ENCODE data around the gene GXYLT1. TPM values are rescaled to one million over a fixed set of nuclear protein-coding genes. Genes with fewer than 3 reads are reported as not detected.

The GXYLT1 gene
- total RNA-seq, 1 donor from 2014 or later: 12.3 TPM

DNA sequence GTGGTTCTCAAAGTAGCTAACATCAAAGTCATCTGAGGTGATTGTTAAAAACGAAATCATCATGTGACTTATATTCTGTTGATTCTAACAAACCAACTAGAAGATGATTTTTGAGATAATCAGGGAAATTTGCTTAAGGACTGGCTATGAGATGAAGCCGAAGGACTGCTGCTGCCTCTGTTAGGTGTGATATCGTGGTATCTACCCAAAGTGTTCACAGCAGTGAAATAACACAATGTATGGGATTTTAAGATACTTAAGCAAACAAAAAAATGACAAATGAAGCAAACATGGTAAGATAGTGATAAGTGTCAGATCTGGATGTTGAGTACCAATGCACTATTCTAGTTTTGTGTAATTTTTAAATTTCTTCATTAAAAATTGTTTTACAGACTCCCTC, 59.1 kb downstream of the GXYLT1 start:
- H3K4me3 ChIP-seq: no peak overlapping the region
- intact Hi-C loops (cut with DNase I): no loop called here
- H3K4me1 ChIP-seq: no peaks in the 10 kb centered on the region
- no peaks in the 10 kb centered on the region for H3K27me3 ChIP-seq
- TF ChIP-seq, protein P1, sequence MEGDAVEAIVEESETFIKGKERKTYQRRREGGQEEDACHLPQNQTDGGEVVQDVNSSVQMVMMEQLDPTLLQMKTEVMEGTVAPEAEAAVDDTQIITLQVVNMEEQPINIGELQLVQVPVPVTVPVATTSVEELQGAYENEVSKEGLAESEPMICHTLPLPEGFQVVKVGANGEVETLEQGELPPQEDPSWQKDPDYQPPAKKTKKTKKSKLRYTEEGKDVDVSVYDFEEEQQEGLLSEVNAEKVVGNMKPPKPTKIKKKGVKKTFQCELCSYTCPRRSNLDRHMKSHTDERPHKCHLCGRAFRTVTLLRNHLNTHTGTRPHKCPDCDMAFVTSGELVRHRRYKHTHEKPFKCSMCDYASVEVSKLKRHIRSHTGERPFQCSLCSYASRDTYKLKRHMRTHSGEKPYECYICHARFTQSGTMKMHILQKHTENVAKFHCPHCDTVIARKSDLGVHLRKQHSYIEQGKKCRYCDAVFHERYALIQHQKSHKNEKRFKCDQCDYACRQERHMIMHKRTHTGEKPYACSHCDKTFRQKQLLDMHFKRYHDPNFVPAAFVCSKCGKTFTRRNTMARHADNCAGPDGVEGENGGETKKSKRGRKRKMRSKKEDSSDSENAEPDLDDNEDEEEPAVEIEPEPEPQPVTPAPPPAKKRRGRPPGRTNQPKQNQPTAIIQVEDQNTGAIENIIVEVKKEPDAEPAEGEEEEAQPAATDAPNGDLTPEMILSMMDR (IDR thresholded peaks at IDR 0.05): no peak
- H3K27ac ChIP-seq: no peak overlapping the region
- H3K9me3 ChIP-seq: no peaks in the 10 kb centered on the region
- DNase-seq (ENCODE audit: low spot score in 2 of 2): no peak
- H3K36me3 ChIP-seq: no peaks in the 10 kb centered on the region

DNA sequence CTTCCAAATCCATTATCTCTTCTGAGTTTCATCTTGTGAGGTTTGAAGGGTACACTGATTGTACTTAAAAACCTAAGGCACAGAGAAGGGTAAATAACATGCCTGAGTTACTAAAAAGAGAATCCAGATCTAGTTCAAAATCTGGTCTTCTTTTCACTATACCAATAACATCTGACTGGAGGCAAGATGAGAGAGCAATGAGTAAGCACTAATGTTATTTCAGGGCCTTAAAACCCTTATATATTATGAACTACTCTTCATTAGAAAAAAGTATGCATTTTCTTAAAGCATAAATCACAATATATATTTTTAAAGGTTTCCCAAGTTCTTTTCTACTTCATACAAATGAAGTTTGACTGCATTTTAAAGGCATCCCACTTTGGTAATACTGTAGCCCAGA, 60.2 kb downstream of the GXYLT1 start:
- Histone ChIP-seq H3K4me3 (no peak overlapping the region), H3K36me3 (no peaks in the 10 kb centered on the region), H3K27ac (no peak overlapping the region), H3K27me3 (no peaks in the 10 kb centered on the region), H3K4me1 (no peaks in the 10 kb centered on the region), H3K9me3 (no peaks in the 10 kb centered on the region)
- TF ChIP-seq, protein P1 (IDR thresholded peaks at IDR 0.05): no peak
- no peak for DNase-seq (ENCODE audit: low spot score in 2 of 2)
- intact Hi-C loops (cut with DNase I): no loop called here

DNA sequence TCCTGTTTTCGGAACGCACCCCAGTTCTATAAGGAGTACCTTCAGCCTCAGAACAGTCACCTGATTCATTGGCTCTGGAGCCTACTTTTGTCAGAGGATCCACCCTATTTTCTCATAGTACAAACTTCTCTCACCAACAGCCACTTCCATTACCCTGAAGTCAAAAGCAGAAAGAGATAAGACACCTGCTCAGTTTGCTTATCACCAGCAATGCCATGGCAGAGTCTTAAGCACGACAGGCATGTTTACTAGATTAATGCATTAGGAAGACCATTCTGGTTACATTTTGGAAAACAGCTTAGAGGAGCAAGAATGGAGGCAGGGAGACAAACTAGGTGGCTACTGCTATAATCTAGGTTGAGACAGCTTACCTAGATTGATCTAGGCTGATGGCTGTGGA, 67.7 kb downstream of the GXYLT1 start:
- Histone ChIP-seq H3K36me3 (no peaks in the 10 kb centered on the region), H3K4me1 (no peaks in the 10 kb centered on the region), H3K4me3 (no peak overlapping the region), H3K9me3 (no peaks in the 10 kb centered on the region), H3K27me3 (no peaks in the 10 kb centered on the region), H3K27ac (no peak overlapping the region)
- intact Hi-C loops (cut with DNase I): no loop called here
- no peak for DNase-seq (ENCODE audit: low spot score in 2 of 2)
- TF ChIP-seq, protein P1 (IDR thresholded peaks at IDR 0.05): no peak

DNA sequence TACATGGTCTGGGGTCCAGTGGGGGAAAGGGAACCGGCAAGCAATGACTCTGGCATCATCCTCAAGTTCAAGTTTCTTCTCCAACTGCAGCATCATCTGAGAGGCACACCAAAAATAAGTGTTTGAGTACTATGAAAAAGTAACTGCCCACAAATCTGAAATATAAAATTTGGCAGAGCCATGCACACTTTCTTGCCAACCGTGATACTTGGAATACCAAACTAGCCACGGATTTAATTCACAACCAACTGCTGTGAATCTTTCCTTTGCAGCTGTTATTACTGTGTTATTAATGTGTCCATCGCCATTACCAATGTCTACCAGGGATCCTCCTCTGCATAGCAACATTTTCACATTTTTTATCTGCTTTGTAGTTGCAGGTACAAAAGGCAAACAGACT, 74.6 kb downstream of the GXYLT1 start:
- no peak overlapping the region for H3K27ac ChIP-seq
- TF ChIP-seq, protein P1 (IDR thresholded peaks at IDR 0.05): no peak
- H3K4me1 ChIP-seq: no peaks in the 10 kb centered on the region
- H3K9me3 ChIP-seq: no peaks in the 10 kb centered on the region
- no peak for DNase-seq (ENCODE audit: low spot score in 2 of 2)
- H3K4me3 ChIP-seq: no peak overlapping the region
- no peaks in the 10 kb centered on the region for H3K27me3 ChIP-seq
- H3K36me3 ChIP-seq: no peaks in the 10 kb centered on the region
- intact Hi-C loops (cut with DNase I): no loop called here

DNA sequence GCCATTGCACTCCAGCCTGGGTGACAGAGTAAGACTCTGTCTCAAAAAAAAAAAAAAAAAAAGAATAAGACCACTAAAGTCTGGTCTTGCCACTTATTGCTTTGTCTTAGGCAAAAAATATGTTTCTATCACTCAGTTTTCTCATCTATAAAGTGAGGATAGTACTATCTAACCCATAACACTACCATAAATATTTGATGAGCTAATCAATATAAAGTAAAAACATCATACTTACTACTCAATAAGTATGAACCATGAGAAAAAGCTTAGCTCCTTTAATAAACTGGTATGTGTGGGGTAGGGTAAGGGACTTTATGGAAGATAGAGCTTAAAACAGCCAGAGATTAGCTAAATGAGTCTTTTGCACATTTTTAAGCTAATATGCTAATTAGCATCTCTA, 85.5 kb downstream of the GXYLT1 start:
- intact Hi-C loops (cut with DNase I): no loop called here
- Histone ChIP-seq H3K36me3 (no peaks in the 10 kb centered on the region), H3K4me3 (no peak overlapping the region), H3K4me1 (no peaks in the 10 kb centered on the region), H3K27ac (no peak overlapping the region), H3K9me3 (peaks cover 0 to 7% of the 10 kb centered on the region in 2 donors), H3K27me3 (no peaks in the 10 kb centered on the region)
- DNase-seq (ENCODE audit: low spot score in 2 of 2): no peak
- TF ChIP-seq, protein P1 (IDR thresholded peaks at IDR 0.05): no peak

GRCh38 chr12:42056130-42056529, 88.5 kb downstream of the GXYLT1 start:
- no peak for DNase-seq (ENCODE audit: low spot score in 2 of 2)
- TF ChIP-seq, protein P1 (IDR thresholded peaks at IDR 0.05): no peak
- intact Hi-C loops (cut with DNase I): no loop called here
- H3K4me1 ChIP-seq: no peaks in the 10 kb centered on the region
- H3K27me3 ChIP-seq: no peaks in the 10 kb centered on the region
- H3K4me3 ChIP-seq: no peak overlapping the region
- no peak overlapping the region for H3K27ac ChIP-seq
- no peaks in the 10 kb centered on the region for H3K36me3 ChIP-seq
- H3K9me3 ChIP-seq: no peaks in the 10 kb centered on the region
